Transverse colon (tissue), 4 donors: ENCODE data around the gene RNASE12.

ENCODE experiments used
- CTCF ChIP-seq, 5 experiments: fragments of 200-600 bp in 3 of 5; fragments of 450-650 bp in 2 of 5; sonication (generic) in 3 of 5; IDR thresholded peaks; 1 replicate in 2 of 5; 2 replicates in 3 of 5; pipeline ENCODE4 v1.5.1; 2016 to 2017; ENCODE audit warnings: antibody characterized with exemption in 5 of 5, inconsistent platforms in 3 of 5, mild to moderate bottlenecking in 2 of 5, moderate library complexity in 1 of 5
- POLR2A ChIP-seq: fragments of 450-650 bp; IDR thresholded peaks from one replicate; pipeline ENCODE4 v1.6.1; 2016; ENCODE audit warnings: antibody characterized with exemption, mild to moderate bottlenecking, moderate library complexity
- POLR2AphosphoS5 ChIP-seq, 3 donors: sonication (generic); formaldehyde crosslinking; IDR thresholded peaks; one replicate each; pipeline ENCODE4 v1.6.1; 2016; ENCODE audit warnings: antibody characterized with exemption in 3 of 3

GRCh38 chr14:20601522-20601921 lies 10.3 kb upstream of the RNASE12 start:
- TF ChIP-seq CTCF (IDR thresholded peaks at IDR 0.05) (no peak), POLR2A (no peak), POLR2AphosphoS5 (IDR thresholded peaks at IDR 0.05) (no peak)
